ENCODE data around the gene WDFY4.

WDFY4 gene

DNA sequence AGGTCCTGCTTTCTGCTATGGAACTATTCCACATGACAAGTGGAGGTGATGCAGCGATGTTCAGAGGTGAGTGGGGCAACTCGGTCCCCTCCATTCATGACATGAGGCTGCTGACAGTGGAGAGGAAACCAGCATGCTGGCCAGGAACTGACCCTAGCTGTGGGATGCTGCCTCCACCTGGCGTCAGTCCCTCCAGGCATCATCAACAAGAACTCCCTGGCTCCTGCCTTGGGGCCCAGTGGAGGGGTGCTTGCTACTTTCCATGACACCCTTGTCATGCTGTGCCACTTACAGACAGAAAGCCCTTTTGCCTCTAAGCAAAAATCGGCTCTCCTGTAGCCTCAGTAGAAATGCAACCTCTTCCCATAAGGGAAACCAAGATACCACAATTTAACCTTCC lies 136.4 kb downstream of the WDFY4 start:
- no peaks in the 10 kb centered on the region for H3K27me3 ChIP-seq (ENCODE audit: control insufficient read depth, insufficient read depth, low read length)
- H3K4me3 ChIP-seq (ENCODE audit: low read depth, low read length): no peak overlapping the region
- H3K9me3 ChIP-seq (ENCODE audit: control insufficient read depth, insufficient read depth, low read length): no peaks in the 10 kb centered on the region
- H3K4me1 ChIP-seq (ENCODE audit: control insufficient read depth, insufficient read depth, low read length): no peaks in the 10 kb centered on the region
- no peak overlapping the region for H3K9ac ChIP-seq (ENCODE audit: low read depth, low read length)
- no peaks in the 10 kb centered on the region for H3K36me3 ChIP-seq (ENCODE audit: control insufficient read depth, insufficient read depth, low read length)

DNA sequence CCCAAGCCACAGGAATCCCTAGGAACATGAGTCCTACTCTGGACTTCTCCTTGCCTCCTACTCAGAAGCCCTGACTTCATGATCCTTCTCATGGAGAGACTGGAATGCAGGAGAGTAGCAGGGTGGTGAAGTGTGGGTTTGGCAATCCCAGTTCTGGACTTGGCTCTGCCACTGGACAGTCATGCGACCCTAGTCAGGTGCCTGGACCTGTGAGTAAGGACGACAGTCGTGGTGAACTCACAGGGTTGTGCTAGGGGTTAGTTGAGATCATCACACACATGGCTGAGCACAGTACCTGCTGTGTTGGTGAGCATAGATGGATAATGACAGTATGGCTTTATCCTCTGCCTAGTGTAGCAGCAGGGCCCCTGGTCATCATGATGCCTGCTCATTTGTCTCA lies 137.0 kb downstream of the WDFY4 start:
- Histone ChIP-seq H3K4me3 (ENCODE audit: low read depth, low read length) (no peak overlapping the region), H3K36me3 (ENCODE audit: control insufficient read depth, insufficient read depth, low read length) (no peaks in the 10 kb centered on the region), H3K9ac (ENCODE audit: low read depth, low read length) (no peak overlapping the region), H3K9me3 (ENCODE audit: control insufficient read depth, insufficient read depth, low read length) (no peaks in the 10 kb centered on the region), H3K4me1 (ENCODE audit: control insufficient read depth, insufficient read depth, low read length) (no peaks in the 10 kb centered on the region), H3K27me3 (ENCODE audit: control insufficient read depth, insufficient read depth, low read length) (no peaks in the 10 kb centered on the region)

DNA sequence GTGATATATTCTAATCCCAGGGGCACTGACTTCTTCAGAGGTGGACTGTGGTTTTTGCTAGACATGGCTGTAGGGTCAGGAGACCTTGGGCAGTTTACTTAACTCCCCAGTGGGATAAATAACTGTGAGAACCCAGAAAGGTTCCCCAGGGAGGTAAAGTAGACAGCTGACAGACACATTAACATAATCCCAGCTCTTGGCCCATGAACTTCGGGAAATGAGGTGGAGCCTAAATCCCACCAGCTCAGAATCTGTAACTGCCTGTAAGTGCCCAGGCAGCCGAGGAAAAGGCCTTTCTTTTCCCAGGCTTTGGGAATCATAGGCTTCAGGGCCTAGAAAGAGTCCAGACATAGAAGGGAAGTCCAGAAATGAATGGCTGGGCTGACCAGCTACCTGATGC lies 149.0 kb downstream of the WDFY4 start:
- Histone ChIP-seq H3K9ac (ENCODE audit: low read depth, low read length) (no peak overlapping the region), H3K9me3 (ENCODE audit: control insufficient read depth, insufficient read depth, low read length) (no peaks in the 10 kb centered on the region), H3K4me3 (ENCODE audit: low read depth, low read length) (no peak overlapping the region), H3K27me3 (ENCODE audit: control insufficient read depth, insufficient read depth, low read length) (no peaks in the 10 kb centered on the region), H3K36me3 (ENCODE audit: control insufficient read depth, insufficient read depth, low read length) (no peaks in the 10 kb centered on the region), H3K4me1 (ENCODE audit: control insufficient read depth, insufficient read depth, low read length) (no peaks in the 10 kb centered on the region)

DNA sequence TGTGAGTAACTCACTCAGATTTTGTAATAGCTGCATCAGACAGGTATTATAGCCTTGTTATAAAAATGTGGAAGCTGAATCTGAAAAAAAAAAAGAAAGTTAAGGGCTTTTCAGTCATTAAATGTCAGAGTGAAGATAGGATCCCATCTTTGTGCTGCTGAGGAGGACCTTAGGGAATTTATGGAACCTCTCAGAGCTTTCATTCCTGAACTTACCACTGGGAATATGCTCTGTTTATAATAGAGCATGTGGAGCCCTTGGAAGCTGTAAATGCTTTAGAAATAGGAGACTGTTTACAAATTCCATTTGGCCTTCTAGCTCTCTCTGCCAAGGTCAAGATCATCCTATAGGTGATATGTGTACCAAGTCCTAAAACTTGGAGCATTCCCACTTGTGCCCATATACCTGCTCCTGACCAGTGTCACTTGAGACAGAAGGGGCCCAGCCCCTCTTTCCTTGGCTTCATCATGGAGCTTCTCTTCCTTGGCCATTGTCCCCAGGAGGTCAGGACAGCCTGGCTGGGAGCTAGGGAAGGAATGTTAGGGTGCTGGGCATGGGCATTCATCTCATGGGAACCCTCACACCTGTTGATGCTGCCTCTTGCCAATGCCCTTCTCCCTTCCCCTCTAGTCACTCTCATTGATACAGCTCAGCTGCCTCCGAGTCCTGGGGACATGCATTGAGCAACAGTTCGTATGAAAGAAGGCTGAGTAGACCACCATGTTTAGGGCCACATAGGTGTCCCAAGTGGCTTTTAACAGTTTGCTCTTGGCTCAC lies 149.7 kb downstream of the WDFY4 start:
- no peak overlapping the region for H3K4me3 ChIP-seq (ENCODE audit: low read depth, low read length)
- no peak overlapping the region for H3K9ac ChIP-seq (ENCODE audit: low read depth, low read length)
- H3K4me1 ChIP-seq (ENCODE audit: control insufficient read depth, insufficient read depth, low read length): no peaks in the 10 kb centered on the region
- no peaks in the 10 kb centered on the region for H3K36me3 ChIP-seq (ENCODE audit: control insufficient read depth, insufficient read depth, low read length)
- H3K9me3 ChIP-seq (ENCODE audit: control insufficient read depth, insufficient read depth, low read length): no peaks in the 10 kb centered on the region
- no peaks in the 10 kb centered on the region for H3K27me3 ChIP-seq (ENCODE audit: control insufficient read depth, insufficient read depth, low read length)

DNA sequence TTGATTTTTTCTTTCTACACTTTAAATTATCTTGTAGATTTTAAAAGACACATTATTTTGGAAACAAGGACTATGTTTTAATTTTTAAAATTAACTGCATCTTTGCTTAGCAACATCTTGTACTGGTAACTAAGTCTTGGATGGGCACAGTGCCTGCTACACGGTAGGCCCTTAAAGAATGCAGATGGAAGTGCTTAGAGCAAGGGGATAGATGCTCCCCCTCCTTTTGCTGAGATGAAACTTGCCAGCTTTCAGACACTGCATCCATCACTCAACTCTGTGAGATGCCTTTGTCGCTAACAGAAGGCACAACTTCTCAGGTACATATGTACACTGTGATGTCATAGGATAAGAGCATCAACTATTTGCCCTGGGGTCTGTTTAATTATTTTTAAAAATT lies 151.1 kb downstream of the WDFY4 start:
- Histone ChIP-seq H3K4me3 (ENCODE audit: low read depth, low read length) (no peak overlapping the region), H3K9me3 (ENCODE audit: control insufficient read depth, insufficient read depth, low read length) (no peaks in the 10 kb centered on the region), H3K27me3 (ENCODE audit: control insufficient read depth, insufficient read depth, low read length) (no peaks in the 10 kb centered on the region), H3K36me3 (ENCODE audit: control insufficient read depth, insufficient read depth, low read length) (no peaks in the 10 kb centered on the region), H3K9ac (ENCODE audit: low read depth, low read length) (no peak overlapping the region), H3K4me1 (ENCODE audit: control insufficient read depth, insufficient read depth, low read length) (no peaks in the 10 kb centered on the region)

DNA sequence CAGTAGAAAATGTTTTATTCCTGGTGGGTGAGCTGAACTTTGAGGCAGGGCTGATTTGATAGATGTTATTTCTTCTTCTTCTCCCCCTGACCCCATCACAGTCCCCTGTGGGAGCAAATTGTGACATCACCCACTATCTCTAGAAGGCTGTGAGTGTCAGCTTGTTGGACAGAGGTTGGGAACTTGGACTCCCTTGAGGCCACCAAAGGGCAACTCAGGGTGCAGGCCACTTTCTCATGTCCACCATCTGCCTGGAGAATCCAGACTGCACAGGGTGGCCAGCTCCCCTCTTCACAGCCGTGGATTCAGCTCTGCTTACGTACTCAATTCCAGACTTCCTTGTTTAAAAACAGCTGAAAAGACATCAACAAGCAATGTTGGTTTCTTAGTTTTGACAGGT lies 151.9 kb downstream of the WDFY4 start:
- H3K9ac ChIP-seq (ENCODE audit: low read depth, low read length): no peak overlapping the region
- H3K4me1 ChIP-seq (ENCODE audit: control insufficient read depth, insufficient read depth, low read length): no peaks in the 10 kb centered on the region
- no peaks in the 10 kb centered on the region for H3K27me3 ChIP-seq (ENCODE audit: control insufficient read depth, insufficient read depth, low read length)
- H3K9me3 ChIP-seq (ENCODE audit: control insufficient read depth, insufficient read depth, low read length): no peaks in the 10 kb centered on the region
- no peaks in the 10 kb centered on the region for H3K36me3 ChIP-seq (ENCODE audit: control insufficient read depth, insufficient read depth, low read length)
- H3K4me3 ChIP-seq (ENCODE audit: low read depth, low read length): no peak overlapping the region

DNA sequence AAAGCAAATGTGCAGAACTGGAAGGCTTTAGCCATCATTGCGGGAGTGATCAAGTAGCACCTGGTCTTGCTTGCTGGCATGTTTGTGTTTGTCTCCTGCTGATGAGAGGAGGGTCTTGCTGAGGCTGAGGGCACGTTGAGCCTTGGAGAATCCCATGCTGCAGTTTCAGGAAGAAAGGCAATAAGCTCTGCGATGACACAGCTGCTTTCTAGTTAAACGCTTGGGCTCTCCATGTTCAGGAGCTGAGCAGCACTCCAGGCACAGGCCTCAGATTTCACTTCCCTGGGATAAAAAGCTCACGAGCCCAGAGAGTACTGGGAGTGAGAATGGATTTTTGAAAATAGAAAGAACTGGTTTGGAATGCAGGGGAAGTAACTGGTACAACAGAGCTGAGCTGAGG lies 154.2 kb downstream of the WDFY4 start:
- H3K4me1 ChIP-seq (ENCODE audit: control insufficient read depth, insufficient read depth, low read length): no peaks in the 10 kb centered on the region
- H3K9ac ChIP-seq (ENCODE audit: low read depth, low read length): no peak overlapping the region
- no peak overlapping the region for H3K4me3 ChIP-seq (ENCODE audit: low read depth, low read length)
- H3K9me3 ChIP-seq (ENCODE audit: control insufficient read depth, insufficient read depth, low read length): no peaks in the 10 kb centered on the region
- H3K27me3 ChIP-seq (ENCODE audit: control insufficient read depth, insufficient read depth, low read length): no peaks in the 10 kb centered on the region
- no peaks in the 10 kb centered on the region for H3K36me3 ChIP-seq (ENCODE audit: control insufficient read depth, insufficient read depth, low read length)

DNA sequence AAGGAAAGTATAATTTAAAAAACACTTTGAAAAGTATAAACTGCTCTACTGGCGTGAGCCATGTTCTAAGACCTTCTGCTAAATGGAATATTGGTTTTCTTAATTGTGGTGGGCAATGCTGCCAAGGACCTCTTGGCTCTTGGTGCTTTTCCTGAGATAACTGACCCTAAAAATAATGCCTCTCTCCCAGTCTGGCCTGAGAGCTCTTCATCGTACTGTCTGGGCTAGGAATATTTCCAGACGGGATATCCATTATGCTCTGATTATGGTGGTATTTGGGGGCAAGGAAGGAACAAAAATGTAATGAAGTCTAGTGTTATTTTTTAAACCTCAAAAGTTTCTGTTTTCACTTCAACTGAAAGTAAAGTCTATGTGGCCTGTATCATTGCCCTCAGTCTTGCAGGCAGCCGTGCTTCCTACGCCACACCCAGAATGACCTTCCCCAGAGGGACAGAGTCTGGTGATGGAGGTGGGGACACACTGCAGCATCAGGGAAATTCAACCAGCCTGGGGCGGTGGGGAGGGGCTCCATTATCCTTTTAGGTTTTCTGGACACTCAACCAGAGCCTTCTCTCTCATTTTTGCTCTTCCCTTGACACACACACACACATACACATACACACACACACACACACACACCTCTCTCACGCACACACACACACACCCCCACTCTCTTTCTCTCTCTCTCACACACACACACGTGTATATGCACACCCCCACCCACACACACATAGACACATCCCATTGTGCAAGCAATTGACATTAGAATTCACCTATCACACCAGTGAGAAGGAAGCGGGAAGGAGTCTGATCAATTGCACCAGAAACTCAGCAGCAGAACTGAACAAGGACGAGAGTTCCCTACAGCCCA lies 155.4 kb downstream of the WDFY4 start:
- H3K36me3 ChIP-seq (ENCODE audit: control insufficient read depth, insufficient read depth, low read length): no peaks in the 10 kb centered on the region
- H3K9me3 ChIP-seq (ENCODE audit: control insufficient read depth, insufficient read depth, low read length): no peaks in the 10 kb centered on the region
- H3K27me3 ChIP-seq (ENCODE audit: control insufficient read depth, insufficient read depth, low read length): no peaks in the 10 kb centered on the region

DNA sequence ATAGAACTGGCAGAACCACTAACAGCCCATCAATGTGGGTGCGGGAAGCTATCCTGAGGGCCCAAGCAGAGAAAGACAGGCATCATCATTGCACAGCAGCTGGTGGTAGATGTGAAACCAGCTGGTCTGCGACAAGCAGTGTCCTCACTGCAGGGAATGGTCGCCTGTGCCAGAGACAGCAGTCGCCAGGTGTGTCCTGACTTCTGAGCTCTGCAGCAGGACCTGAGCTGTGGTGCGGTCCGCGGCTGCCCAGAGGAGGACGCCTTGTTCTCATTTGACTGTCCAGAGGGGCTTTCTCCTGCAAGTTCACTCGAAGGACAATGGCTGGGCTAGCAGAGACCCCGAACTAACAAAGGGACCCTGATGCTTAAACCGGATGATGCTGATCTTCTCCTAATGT lies 157.6 kb downstream of the WDFY4 start:
- H3K4me3 ChIP-seq (ENCODE audit: low read depth, low read length): no peak overlapping the region
- H3K9ac ChIP-seq (ENCODE audit: low read depth, low read length): no peak overlapping the region
- H3K9me3 ChIP-seq (ENCODE audit: control insufficient read depth, insufficient read depth, low read length): no peaks in the 10 kb centered on the region
- H3K36me3 ChIP-seq (ENCODE audit: control insufficient read depth, insufficient read depth, low read length): no peaks in the 10 kb centered on the region
- no peaks in the 10 kb centered on the region for H3K27me3 ChIP-seq (ENCODE audit: control insufficient read depth, insufficient read depth, low read length)
- no peaks in the 10 kb centered on the region for H3K4me1 ChIP-seq (ENCODE audit: control insufficient read depth, insufficient read depth, low read length)

More for the DNA sequence above, 155.4 kb downstream of the WDFY4 start:
- no peaks in the 10 kb centered on the region for H3K4me1 ChIP-seq (ENCODE audit: control insufficient read depth, insufficient read depth, low read length)
- H3K4me3 ChIP-seq (ENCODE audit: low read depth, low read length): no peak overlapping the region
- H3K9ac ChIP-seq (ENCODE audit: low read depth, low read length): no peak overlapping the region

DNA sequence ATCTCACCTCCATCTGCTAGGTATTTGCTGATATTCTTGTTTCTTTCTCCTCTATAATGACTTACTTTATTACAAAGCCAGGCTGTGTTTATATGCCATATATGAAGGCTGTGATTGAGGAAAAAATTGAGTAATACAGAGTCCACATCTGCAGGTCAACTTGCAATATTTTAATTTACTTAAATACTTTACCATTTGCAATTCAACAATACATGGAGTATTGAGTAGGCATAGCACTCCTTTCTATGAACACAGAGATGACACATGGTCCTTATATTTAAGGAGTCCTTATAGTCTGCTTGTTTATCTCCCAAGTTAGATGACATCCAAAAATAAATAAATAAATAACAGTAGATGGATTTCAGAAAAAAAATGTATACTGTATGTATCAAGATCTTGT lies 158.5 kb downstream of the WDFY4 start:
- no peak overlapping the region for H3K9ac ChIP-seq (ENCODE audit: low read depth, low read length)
- no peaks in the 10 kb centered on the region for H3K9me3 ChIP-seq (ENCODE audit: control insufficient read depth, insufficient read depth, low read length)
- no peaks in the 10 kb centered on the region for H3K27me3 ChIP-seq (ENCODE audit: control insufficient read depth, insufficient read depth, low read length)
- no peak overlapping the region for H3K4me3 ChIP-seq (ENCODE audit: low read depth, low read length)
- no peaks in the 10 kb centered on the region for H3K4me1 ChIP-seq (ENCODE audit: control insufficient read depth, insufficient read depth, low read length)
- no peaks in the 10 kb centered on the region for H3K36me3 ChIP-seq (ENCODE audit: control insufficient read depth, insufficient read depth, low read length)

DNA sequence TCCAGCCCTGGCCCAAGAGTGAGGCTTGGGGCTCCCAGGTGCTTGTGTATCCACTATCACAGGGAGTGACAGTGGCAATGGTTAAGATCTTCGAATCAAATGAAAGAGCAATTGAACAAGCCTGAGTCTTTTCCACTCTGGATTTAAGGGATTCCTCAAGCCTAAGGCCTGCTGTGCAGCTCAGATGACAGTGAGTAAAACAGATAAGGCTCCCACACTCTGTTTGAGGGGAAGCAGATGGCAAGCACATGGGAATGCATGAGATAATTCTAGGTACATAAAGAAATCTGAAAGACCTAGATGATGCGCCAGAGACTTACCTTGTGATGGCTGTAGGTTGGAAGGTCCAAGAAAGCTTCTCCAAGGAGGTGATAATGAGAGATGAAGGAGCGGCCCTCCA lies 159.9 kb downstream of the WDFY4 start:
- no peak overlapping the region for H3K9ac ChIP-seq (ENCODE audit: low read depth, low read length)
- H3K4me3 ChIP-seq (ENCODE audit: low read depth, low read length): no peak overlapping the region
- H3K36me3 ChIP-seq (ENCODE audit: control insufficient read depth, insufficient read depth, low read length): no peaks in the 10 kb centered on the region
- no peaks in the 10 kb centered on the region for H3K4me1 ChIP-seq (ENCODE audit: control insufficient read depth, insufficient read depth, low read length)
- H3K9me3 ChIP-seq (ENCODE audit: control insufficient read depth, insufficient read depth, low read length): no peaks in the 10 kb centered on the region
- H3K27me3 ChIP-seq (ENCODE audit: control insufficient read depth, insufficient read depth, low read length): no peaks in the 10 kb centered on the region

DNA sequence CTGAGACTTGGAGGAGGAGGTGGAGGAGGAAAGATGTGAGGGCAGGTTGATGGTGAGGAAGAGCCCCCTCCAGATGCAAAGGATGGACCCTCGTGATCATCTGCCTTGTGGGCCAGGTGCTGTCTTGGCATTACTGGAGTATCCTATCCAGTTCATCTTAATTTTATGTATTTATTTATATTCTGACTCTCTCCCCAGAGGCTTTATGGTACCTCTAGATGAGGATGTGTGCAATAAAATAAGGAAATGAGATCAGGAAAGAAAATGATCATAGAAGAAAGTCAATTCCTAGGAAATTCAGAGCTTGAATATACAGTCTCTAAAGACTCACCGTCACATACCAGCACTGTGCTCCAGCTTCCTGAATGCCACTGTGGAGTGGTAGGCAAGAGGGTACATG lies 160.8 kb downstream of the WDFY4 start:
- Histone ChIP-seq H3K9me3 (ENCODE audit: control insufficient read depth, insufficient read depth, low read length) (no peaks in the 10 kb centered on the region), H3K36me3 (ENCODE audit: control insufficient read depth, insufficient read depth, low read length) (no peaks in the 10 kb centered on the region), H3K9ac (ENCODE audit: low read depth, low read length) (no peak overlapping the region), H3K4me3 (ENCODE audit: low read depth, low read length) (no peak overlapping the region), H3K4me1 (ENCODE audit: control insufficient read depth, insufficient read depth, low read length) (no peaks in the 10 kb centered on the region), H3K27me3 (ENCODE audit: control insufficient read depth, insufficient read depth, low read length) (no peaks in the 10 kb centered on the region)

All from iPS-15b (cell line).